Measurements from ENCODE around the gene JOSD1. TPM values are rescaled to one million over a fixed set of nuclear protein-coding genes. Genes with fewer than 3 reads are reported as not detected.
"Not testable (repeated sequence)": the region's sequence is repeated elsewhere in the genome, so short reads cannot be mapped to it uniquely, and the experiment has no call there.

Gene JOSD1
- total RNA-seq, 3 donors from 2014 or later = 82.5 to 98.3 (median 87.9) TPM

- ATAC-seq (peak; percentile 1), DNase-seq (no peak)
- peak overlapping the region; percentile 86 for H3K4me3 ChIP-seq
- no peaks in the 10 kb centered on the region for H3K9me3 ChIP-seq
- intact Hi-C loops (cut with DNase I, micrococcal nuclease) = no loop called here
- TF ChIP-seq, protein P1, sequence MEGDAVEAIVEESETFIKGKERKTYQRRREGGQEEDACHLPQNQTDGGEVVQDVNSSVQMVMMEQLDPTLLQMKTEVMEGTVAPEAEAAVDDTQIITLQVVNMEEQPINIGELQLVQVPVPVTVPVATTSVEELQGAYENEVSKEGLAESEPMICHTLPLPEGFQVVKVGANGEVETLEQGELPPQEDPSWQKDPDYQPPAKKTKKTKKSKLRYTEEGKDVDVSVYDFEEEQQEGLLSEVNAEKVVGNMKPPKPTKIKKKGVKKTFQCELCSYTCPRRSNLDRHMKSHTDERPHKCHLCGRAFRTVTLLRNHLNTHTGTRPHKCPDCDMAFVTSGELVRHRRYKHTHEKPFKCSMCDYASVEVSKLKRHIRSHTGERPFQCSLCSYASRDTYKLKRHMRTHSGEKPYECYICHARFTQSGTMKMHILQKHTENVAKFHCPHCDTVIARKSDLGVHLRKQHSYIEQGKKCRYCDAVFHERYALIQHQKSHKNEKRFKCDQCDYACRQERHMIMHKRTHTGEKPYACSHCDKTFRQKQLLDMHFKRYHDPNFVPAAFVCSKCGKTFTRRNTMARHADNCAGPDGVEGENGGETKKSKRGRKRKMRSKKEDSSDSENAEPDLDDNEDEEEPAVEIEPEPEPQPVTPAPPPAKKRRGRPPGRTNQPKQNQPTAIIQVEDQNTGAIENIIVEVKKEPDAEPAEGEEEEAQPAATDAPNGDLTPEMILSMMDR (IDR thresholded peaks at IDR 0.05) = no peak
- H3K4me1 ChIP-seq (ENCODE audit: low read depth) = peaks cover 15% of the 10 kb centered on the region
- H3K36me3 ChIP-seq (ENCODE audit: low read depth) = no peaks in the 10 kb centered on the region
These were observed 45.1 kb downstream of the JOSD1 start for GRCh38 chr22:38655519-38656255.

- Histone ChIP-seq H3K4me1 (ENCODE audit: low read depth) (peaks cover 15% of the 10 kb centered on the region), H3K4me3 (no peak overlapping the region), H3K36me3 (ENCODE audit: low read depth) (no peaks in the 10 kb centered on the region), H3K9me3 (no peaks in the 10 kb centered on the region)
- TF ChIP-seq, protein P1 (IDR thresholded peaks at IDR 0.05) = no peak
- DNase-seq = no peak
- intact Hi-C loops (cut with DNase I, micrococcal nuclease) = no loop called here
- ATAC-seq = no peak
These were observed 47.0 kb downstream of the JOSD1 start for GRCh38 chr22:38653741-38654140.

GRCh38 chr22:38652859-38653258 is 47.9 kb downstream of the JOSD1 start:
- Histone ChIP-seq H3K36me3 (ENCODE audit: low read depth) (no peaks in the 10 kb centered on the region), H3K4me3 (no peak overlapping the region), H3K9me3 (no peaks in the 10 kb centered on the region), H3K4me1 (ENCODE audit: low read depth) (peaks cover 13% of the 10 kb centered on the region)
- intact Hi-C loops (cut with DNase I, micrococcal nuclease) = no loop called here
- TF ChIP-seq, protein P1 (IDR thresholded peaks at IDR 0.05) = no peak
- DNase-seq (peak in 1 of 3 donors; percentile 63), ATAC-seq (peak; percentile 56)

- DNase-seq (no peak), ATAC-seq (peak; percentile 62)
- Histone ChIP-seq H3K9me3 (no peaks in the 10 kb centered on the region), H3K4me1 (ENCODE audit: low read depth) (peaks cover 2% of the 10 kb centered on the region), H3K4me3 (no peak overlapping the region), H3K36me3 (ENCODE audit: low read depth) (no peaks in the 10 kb centered on the region)
- TF ChIP-seq, protein P1 (IDR thresholded peaks at IDR 0.05) = no peak
- intact Hi-C loops (cut with DNase I, micrococcal nuclease) = no loop called here
These were observed 50.8 kb downstream of the JOSD1 start for GRCh38 chr22:38649841-38650522.

DNA sequence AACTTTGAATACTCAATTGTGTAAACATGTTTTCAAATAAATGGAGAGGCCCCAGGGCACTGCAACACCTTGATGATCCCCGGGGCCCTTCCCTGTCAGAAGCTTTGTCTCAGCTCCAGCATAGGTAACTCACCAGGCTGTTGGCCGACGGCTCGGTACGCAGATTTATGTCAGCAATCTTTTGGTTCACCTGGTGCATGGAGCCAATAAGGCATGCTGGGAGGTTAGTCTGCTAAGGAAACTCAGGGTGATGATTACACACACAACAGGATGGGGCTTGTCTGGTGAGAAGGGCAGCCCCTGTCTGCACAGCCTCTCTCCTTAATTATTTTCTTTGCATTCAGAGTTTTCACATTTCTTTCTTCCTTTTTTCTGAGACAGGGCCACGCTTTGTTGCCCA is 55.3 kb downstream of the JOSD1 start:
- H3K4me1 ChIP-seq (ENCODE audit: low read depth) = no peaks in the 10 kb centered on the region
- TF ChIP-seq, protein P1 (IDR thresholded peaks at IDR 0.05) = no peak
- intact Hi-C loops (cut with DNase I, micrococcal nuclease) = no loop called here

DNA sequence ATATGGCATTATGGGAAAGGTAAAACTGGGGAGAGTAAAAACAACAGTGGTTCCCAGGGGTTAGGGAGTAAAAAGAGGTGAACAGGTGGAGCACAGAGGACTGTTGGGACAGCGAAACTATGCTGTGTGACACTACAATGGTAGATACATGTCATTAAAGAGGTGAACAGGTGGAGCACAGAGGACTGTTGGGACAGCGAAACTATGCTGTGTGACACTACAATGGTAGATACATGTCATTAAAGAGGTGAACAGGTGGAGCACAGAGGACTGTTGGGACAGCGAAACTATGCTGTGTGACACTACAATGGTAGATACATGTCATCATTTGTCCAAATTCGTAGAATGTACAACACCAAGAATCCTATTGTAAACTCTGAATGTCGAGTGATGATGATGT is 56.5 kb downstream of the JOSD1 start:
- not testable (repeated sequence) for H3K4me3 ChIP-seq, H3K9me3 ChIP-seq
- peak; percentile 70 for ATAC-seq

More for the DNA sequence above, 55.3 kb downstream of the JOSD1 start:
- Histone ChIP-seq H3K9me3 (no peaks in the 10 kb centered on the region), H3K36me3 (ENCODE audit: low read depth) (no peaks in the 10 kb centered on the region), H3K4me3 (no peak overlapping the region)
- DNase-seq = no peak
- ATAC-seq = no peak

More for the DNA sequence above, 56.5 kb downstream of the JOSD1 start:
- intact Hi-C loops (cut with DNase I, micrococcal nuclease); H3K4me1 ChIP-seq (ENCODE audit: low read depth); H3K36me3 ChIP-seq (ENCODE audit: low read depth); DNase-seq: not testable (repeated sequence)
